ENCODE results near the gene PTPRJ. TPM values are rescaled to one million over a fixed set of nuclear protein-coding genes. Genes with fewer than 3 reads are reported as not detected.

PTPRJ gene
- total RNA-seq, 1 experiment from 2014 or later: 10.5 TPM

DNA sequence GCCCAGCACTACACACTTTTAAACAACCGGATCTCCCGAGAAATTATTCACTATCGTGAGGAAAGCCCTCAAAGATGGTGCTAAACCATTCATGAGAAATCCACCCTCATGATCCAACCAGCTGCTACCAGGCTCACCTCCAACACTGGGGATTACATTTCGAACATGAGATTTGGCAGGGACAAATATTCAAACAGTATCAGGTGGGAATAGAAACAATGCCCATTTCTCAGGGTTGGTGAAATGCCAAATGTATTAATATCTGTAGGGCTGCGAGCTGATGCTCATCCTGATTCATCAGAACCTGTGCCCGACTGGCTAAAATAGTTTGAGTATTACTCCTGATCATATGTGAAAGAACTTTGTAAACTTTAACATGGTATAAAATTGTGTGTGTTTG is 15.8 kb upstream of the PTPRJ start:
- Histone ChIP-seq H3K4me1 (ENCODE audit: insufficient read depth, low read length) (no peaks in the 10 kb centered on the region), H3K27me3 (ENCODE audit: low read length) (no peaks in the 10 kb centered on the region), H3K4me2 (ENCODE audit: low read length) (no peak overlapping the region), H3K36me3 (ENCODE audit: low read depth, low read length) (no peaks in the 10 kb centered on the region), H3F3A (ENCODE audit: low read length, unreplicated experiment) (no peaks in the 10 kb centered on the region), H3K27ac (ENCODE audit: low read length) (no peak overlapping the region), H3K79me2 (ENCODE audit: low read length) (no peaks in the 10 kb centered on the region), H2AFZ (ENCODE audit: low read length) (no peak overlapping the region), H3K4me3 (ENCODE audit: low read length) (no peak overlapping the region), H3K9me2 (replicated peaks; ENCODE audit: low read length) (no peaks in the 10 kb centered on the region), H3K9me3 (ENCODE audit: low read length) (no peaks in the 10 kb centered on the region), H4K20me1 (ENCODE audit: low read length) (no peaks in the 10 kb centered on the region), H3K9ac (ENCODE audit: low read length) (no peak overlapping the region)
- no peak for TF ChIP-seq EZH2 (IDR thresholded peaks at IDR 0.05; ENCODE audit: low read length, unreplicated experiment)
- no peak for TF ChIP-seq EZH2phosphoT487 (IDR thresholded peaks at IDR 0.05; ENCODE audit: borderline replicate concordance, low read length)
- TF ChIP-seq, protein P1, sequence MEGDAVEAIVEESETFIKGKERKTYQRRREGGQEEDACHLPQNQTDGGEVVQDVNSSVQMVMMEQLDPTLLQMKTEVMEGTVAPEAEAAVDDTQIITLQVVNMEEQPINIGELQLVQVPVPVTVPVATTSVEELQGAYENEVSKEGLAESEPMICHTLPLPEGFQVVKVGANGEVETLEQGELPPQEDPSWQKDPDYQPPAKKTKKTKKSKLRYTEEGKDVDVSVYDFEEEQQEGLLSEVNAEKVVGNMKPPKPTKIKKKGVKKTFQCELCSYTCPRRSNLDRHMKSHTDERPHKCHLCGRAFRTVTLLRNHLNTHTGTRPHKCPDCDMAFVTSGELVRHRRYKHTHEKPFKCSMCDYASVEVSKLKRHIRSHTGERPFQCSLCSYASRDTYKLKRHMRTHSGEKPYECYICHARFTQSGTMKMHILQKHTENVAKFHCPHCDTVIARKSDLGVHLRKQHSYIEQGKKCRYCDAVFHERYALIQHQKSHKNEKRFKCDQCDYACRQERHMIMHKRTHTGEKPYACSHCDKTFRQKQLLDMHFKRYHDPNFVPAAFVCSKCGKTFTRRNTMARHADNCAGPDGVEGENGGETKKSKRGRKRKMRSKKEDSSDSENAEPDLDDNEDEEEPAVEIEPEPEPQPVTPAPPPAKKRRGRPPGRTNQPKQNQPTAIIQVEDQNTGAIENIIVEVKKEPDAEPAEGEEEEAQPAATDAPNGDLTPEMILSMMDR (conservative IDR thresholded peaks at IDR 0.05; ENCODE audit: low read depth, low read length): no peak
- BruUV-seq (replicated peaks): no TSS peak
- ATAC-seq (no peak), DNase-seq (no peak)
- intact Hi-C loops (cut with micrococcal nuclease): no loop called here
- ChIA-PET POLR2A (ENCODE audit: unreplicated experiment) (interaction anchor here (0.6 kb wide), 1 partner anchor 68 kb away, joined by 3 read pairs; no protein-coding TSS in a partner anchor), CTCF (no interaction called here)

DNA sequence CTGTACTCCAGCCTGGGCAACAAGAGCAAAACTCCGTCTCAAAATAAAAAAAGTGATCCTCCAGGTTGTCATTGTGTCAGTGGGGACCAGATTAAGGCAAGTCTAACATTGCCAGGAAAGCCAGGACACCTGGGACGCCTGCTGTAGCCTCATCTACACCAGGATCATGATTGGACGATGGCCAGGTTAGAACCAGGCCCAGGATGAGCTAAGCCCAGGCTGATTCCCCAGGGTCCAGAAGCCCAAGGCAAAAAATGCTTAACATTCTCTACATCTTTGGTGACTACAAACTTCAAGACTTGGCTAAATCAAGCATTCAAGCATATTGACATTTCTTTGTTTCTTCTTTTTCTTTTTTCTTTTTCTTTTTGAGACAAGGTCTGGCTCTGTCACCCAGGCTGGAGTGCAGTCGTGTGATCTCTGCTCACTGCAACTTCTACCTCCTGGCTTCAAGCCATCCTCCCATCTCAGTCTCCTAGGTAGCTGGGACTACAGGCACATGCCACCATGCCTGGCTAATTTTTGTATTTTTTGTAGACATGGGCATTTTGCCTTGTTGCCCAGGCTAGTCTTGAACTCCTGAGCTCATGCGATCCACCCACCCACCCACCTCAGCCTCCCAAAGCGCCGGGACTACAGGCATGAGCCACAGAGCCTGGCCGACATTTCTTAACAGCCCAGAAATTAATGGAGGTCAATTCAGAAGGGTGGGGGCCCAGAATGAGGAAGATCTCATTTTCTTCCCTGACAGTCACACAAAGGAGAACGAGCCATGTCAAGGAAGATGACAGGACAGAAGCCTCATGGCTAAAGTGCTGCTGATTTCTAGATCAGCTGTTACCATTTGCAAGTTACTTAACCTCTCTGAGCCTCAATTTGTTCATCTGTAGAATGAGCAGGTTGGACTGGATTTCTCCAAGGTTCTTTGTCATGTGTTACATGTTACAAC is 12.5 kb upstream of the PTPRJ start:
- Histone ChIP-seq H3K4me2 (ENCODE audit: low read length) (no peak overlapping the region), H3K36me3 (ENCODE audit: low read depth, low read length) (no peaks in the 10 kb centered on the region), H3K4me3 (ENCODE audit: low read length) (no peak overlapping the region), H3K79me2 (ENCODE audit: low read length) (no peaks in the 10 kb centered on the region), H3K27ac (ENCODE audit: low read length) (no peak overlapping the region), H3K9me3 (ENCODE audit: low read length) (no peaks in the 10 kb centered on the region), H3K4me1 (ENCODE audit: insufficient read depth, low read length) (no peaks in the 10 kb centered on the region), H2AFZ (ENCODE audit: low read length) (no peak overlapping the region), H3F3A (ENCODE audit: low read length, unreplicated experiment) (no peaks in the 10 kb centered on the region), H4K20me1 (ENCODE audit: low read length) (no peaks in the 10 kb centered on the region), H3K9ac (ENCODE audit: low read length) (no peak overlapping the region), H3K9me2 (replicated peaks; ENCODE audit: low read length) (no peaks in the 10 kb centered on the region), H3K27me3 (ENCODE audit: low read length) (no peaks in the 10 kb centered on the region)
- no peak for DNase-seq
- intact Hi-C loops (cut with micrococcal nuclease): no loop called here
- ChIA-PET CTCF (interaction anchor here (0.7 kb wide), 1 partner anchor 30 kb away, joined by 8 read pairs; no protein-coding TSS in a partner anchor), POLR2A (ENCODE audit: unreplicated experiment) (no interaction called here)
- ATAC-seq: no peak
- TF ChIP-seq, protein P1 (conservative IDR thresholded peaks at IDR 0.05; ENCODE audit: low read depth, low read length): no peak
- TF ChIP-seq EZH2 (IDR thresholded peaks at IDR 0.05; ENCODE audit: low read length, unreplicated experiment) (no peak), EZH2phosphoT487 (IDR thresholded peaks at IDR 0.05; ENCODE audit: borderline replicate concordance, low read length) (no peak)
- BruUV-seq (replicated peaks): no TSS peak

DNA sequence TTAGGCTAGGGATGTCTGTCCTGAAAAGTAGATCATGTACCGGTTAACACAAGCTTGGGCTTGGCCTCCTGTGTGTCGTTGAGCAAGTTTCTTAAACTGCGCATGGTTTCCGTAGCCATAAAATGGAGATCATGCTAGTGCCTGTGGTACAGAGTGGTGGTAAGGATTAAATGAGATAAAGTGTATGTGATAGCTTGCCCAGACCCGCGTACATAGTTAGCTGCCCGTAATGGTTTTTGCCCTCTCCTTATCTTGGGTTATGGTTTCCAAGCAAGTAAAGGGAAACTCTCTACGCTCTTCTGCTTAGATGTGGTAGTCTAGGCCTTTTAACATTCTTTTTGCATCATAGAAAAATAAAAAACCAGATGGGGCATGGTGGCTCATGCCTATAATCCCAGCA is 11.0 kb upstream of the PTPRJ start:
- Histone ChIP-seq H3K27me3 (ENCODE audit: low read length) (no peaks in the 10 kb centered on the region), H2AFZ (ENCODE audit: low read length) (no peak overlapping the region), H3K79me2 (ENCODE audit: low read length) (no peaks in the 10 kb centered on the region), H3K9me3 (ENCODE audit: low read length) (no peaks in the 10 kb centered on the region), H3K9ac (ENCODE audit: low read length) (no peak overlapping the region), H3K36me3 (ENCODE audit: low read depth, low read length) (no peaks in the 10 kb centered on the region), H3F3A (ENCODE audit: low read length, unreplicated experiment) (peaks cover 2% of the 10 kb centered on the region), H4K20me1 (ENCODE audit: low read length) (no peaks in the 10 kb centered on the region), H3K4me1 (ENCODE audit: insufficient read depth, low read length) (peaks cover 11% of the 10 kb centered on the region), H3K4me3 (ENCODE audit: low read length) (no peak overlapping the region), H3K27ac (ENCODE audit: low read length) (no peak overlapping the region), H3K4me2 (ENCODE audit: low read length) (no peak overlapping the region), H3K9me2 (replicated peaks; ENCODE audit: low read length) (no peaks in the 10 kb centered on the region)
- no peak for TF ChIP-seq EZH2 (IDR thresholded peaks at IDR 0.05; ENCODE audit: low read length, unreplicated experiment)
- TF ChIP-seq, protein P1 (conservative IDR thresholded peaks at IDR 0.05; ENCODE audit: low read depth, low read length): no peak
- TF ChIP-seq EZH2phosphoT487 (IDR thresholded peaks at IDR 0.05; ENCODE audit: borderline replicate concordance, low read length): no peak
- no peak for ATAC-seq
- no TSS peak for BruUV-seq (replicated peaks)
- ChIA-PET POLR2A (ENCODE audit: unreplicated experiment) (interaction anchor here (0.7 kb wide), 1 partner anchor 22 kb away, joined by 3 read pairs; no protein-coding TSS in a partner anchor), CTCF (no interaction called here)
- intact Hi-C loops (cut with micrococcal nuclease): no loop called here
- no peak for DNase-seq
